Activated naive CD4-positive, alpha-beta T cell treated with anti-CD3 and anti-CD28 coated beads, Interleukin-2, amount 50 U/mL, for 24 hours (primary cell): Measurements from ENCODE around the gene KAT5.
A peak's percentile ranks its signal among the peaks of the same experiment; 100 is the strongest.
"Not testable (repeated sequence)": the region's sequence is repeated elsewhere in the genome, so short reads cannot be mapped to it uniquely, and the experiment has no call there.

Experiments
- H3K27ac Mint-ChIP-seq: one replicate; pipeline ENCODE4 v1.8.0; 2021; ENCODE audit warnings: mild to moderate bottlenecking, mixed read lengths
- H3K27me3 Mint-ChIP-seq: one replicate; pipeline ENCODE4 v1.8.0; 2021; ENCODE audit warnings: mixed read lengths
- H3K36me3 Mint-ChIP-seq: one replicate; pipeline ENCODE4 v1.8.0; 2021; ENCODE audit warnings: mixed read lengths
- H3K4me1 Mint-ChIP-seq: one replicate; pipeline ENCODE4 v1.8.0; 2021; ENCODE audit warnings: mixed read lengths
- H3K4me3 Mint-ChIP-seq: one replicate; pipeline ENCODE4 v1.8.0; 2021; ENCODE audit warnings: mild to moderate bottlenecking, mixed read lengths
- H3K9me3 Mint-ChIP-seq: one replicate; pipeline ENCODE4 v1.8.0; 2021; ENCODE audit warnings: mixed read lengths

The KAT5 gene

GRCh38 chr11:65700399-65700798 is 11.7 kb upstream of the KAT5 start:
- Mint-ChIP-seq H3K36me3 (no peaks in the 10 kb centered on the region), H3K27me3 (peaks cover 1% of the 10 kb centered on the region), H3K9me3 (no peaks in the 10 kb centered on the region), H3K4me1 (no peaks in the 10 kb centered on the region), H3K4me3 (no peak overlapping the region), H3K27ac (no peak overlapping the region)

GRCh38 chr11:65701686-65702085 is 10.4 kb upstream of the KAT5 start:
- Mint-ChIP-seq H3K27ac (no peak overlapping the region), H3K36me3 (no peaks in the 10 kb centered on the region), H3K4me3 (no peak overlapping the region), H3K9me3 (no peaks in the 10 kb centered on the region), H3K4me1 (peaks cover 1% of the 10 kb centered on the region), H3K27me3 (peaks cover 1% of the 10 kb centered on the region)

- no peaks in the 10 kb centered on the region for H3K36me3 Mint-ChIP-seq
- H3K9me3 Mint-ChIP-seq: no peaks in the 10 kb centered on the region
- H3K4me1 Mint-ChIP-seq: peaks cover 8% of the 10 kb centered on the region
- no peak overlapping the region for H3K27ac Mint-ChIP-seq
- H3K27me3 Mint-ChIP-seq: peaks cover 1% of the 10 kb centered on the region
- no peak overlapping the region for H3K4me3 Mint-ChIP-seq
These were observed 8.2 kb upstream of the KAT5 start for GRCh38 chr11:65703846-65704245.

GRCh38 chr11:65706303-65706763 is 5.7 kb upstream of the KAT5 start:
- not testable (repeated sequence) for H3K9me3 Mint-ChIP-seq, H3K4me1 Mint-ChIP-seq, H3K27ac Mint-ChIP-seq, H3K36me3 Mint-ChIP-seq, H3K4me3 Mint-ChIP-seq, H3K27me3 Mint-ChIP-seq

- H3K4me3 Mint-ChIP-seq, H3K9me3 Mint-ChIP-seq, H3K36me3 Mint-ChIP-seq, H3K27ac Mint-ChIP-seq, H3K27me3 Mint-ChIP-seq: not testable (repeated sequence)
- peaks cover 11% of the 10 kb centered on the region for H3K4me1 Mint-ChIP-seq
These were observed 5.0 kb upstream of the KAT5 start for GRCh38 chr11:65707002-65707401.

GRCh38 chr11:65708451-65708850 is 3.6 kb upstream of the KAT5 start:
- Mint-ChIP-seq H3K4me1 (peaks cover 17% of the 10 kb centered on the region), H3K36me3 (peaks cover 3% of the 10 kb centered on the region), H3K27me3 (peaks cover 1% of the 10 kb centered on the region), H3K9me3 (no peaks in the 10 kb centered on the region), H3K27ac (no peak overlapping the region), H3K4me3 (no peak overlapping the region)

- Mint-ChIP-seq H3K9me3 (no peaks in the 10 kb centered on the region), H3K4me3 (no peak overlapping the region), H3K4me1 (peaks cover 19% of the 10 kb centered on the region), H3K27ac (no peak overlapping the region), H3K27me3 (no peaks in the 10 kb centered on the region), H3K36me3 (peaks cover 7% of the 10 kb centered on the region)
These were observed 2.4 kb upstream of the KAT5 start for GRCh38 chr11:65709661-65710060.

GRCh38 chr11:65710421-65710820 is 1.6 kb upstream of the KAT5 start:
- no peak overlapping the region for H3K27ac Mint-ChIP-seq
- H3K36me3 Mint-ChIP-seq: peaks cover 12% of the 10 kb centered on the region
- no peaks in the 10 kb centered on the region for H3K27me3 Mint-ChIP-seq
- H3K4me1 Mint-ChIP-seq: peaks cover 25% of the 10 kb centered on the region
- H3K9me3 Mint-ChIP-seq: no peaks in the 10 kb centered on the region
- H3K4me3 Mint-ChIP-seq: no peak overlapping the region

GRCh38 chr11:65712633-65713076 is 603 bp downstream of the KAT5 start:
- H3K27me3 Mint-ChIP-seq: no peaks in the 10 kb centered on the region
- no peaks in the 10 kb centered on the region for H3K9me3 Mint-ChIP-seq
- H3K36me3 Mint-ChIP-seq: peaks cover 12% of the 10 kb centered on the region
- H3K4me1 Mint-ChIP-seq: peaks cover 24% of the 10 kb centered on the region
- peak overlapping the region; percentile 96 for H3K4me3 Mint-ChIP-seq
- peak overlapping the region; percentile 95 for H3K27ac Mint-ChIP-seq

- Mint-ChIP-seq H3K4me1 (peaks cover 29% of the 10 kb centered on the region), H3K9me3 (no peaks in the 10 kb centered on the region), H3K4me3 (peak overlapping the region; percentile 96), H3K27ac (peak overlapping the region; percentile 87), H3K27me3 (no peaks in the 10 kb centered on the region), H3K36me3 (peaks cover 12% of the 10 kb centered on the region)
These were observed 1.3 kb downstream of the KAT5 start for GRCh38 chr11:65713212-65713969.

GRCh38 chr11:65714433-65714832 is 2.4 kb downstream of the KAT5 start:
- peak overlapping the region; percentile 55 for H3K27ac Mint-ChIP-seq
- H3K4me3 Mint-ChIP-seq: peak overlapping the region; percentile 58
- no peaks in the 10 kb centered on the region for H3K27me3 Mint-ChIP-seq
- peaks cover 16% of the 10 kb centered on the region for H3K36me3 Mint-ChIP-seq
- H3K9me3 Mint-ChIP-seq: no peaks in the 10 kb centered on the region
- H3K4me1 Mint-ChIP-seq: peaks cover 40% of the 10 kb centered on the region

- H3K27me3 Mint-ChIP-seq: no peaks in the 10 kb centered on the region
- H3K9me3 Mint-ChIP-seq: no peaks in the 10 kb centered on the region
- peaks cover 47% of the 10 kb centered on the region for H3K4me1 Mint-ChIP-seq
- H3K4me3 Mint-ChIP-seq: no peak overlapping the region
- peaks cover 16% of the 10 kb centered on the region for H3K36me3 Mint-ChIP-seq
- no peak overlapping the region for H3K27ac Mint-ChIP-seq
These were observed 4.2 kb downstream of the KAT5 start for GRCh38 chr11:65716302-65716701.

- H3K36me3 Mint-ChIP-seq: peaks cover 16% of the 10 kb centered on the region
These were observed 4.8 kb downstream of the KAT5 start for GRCh38 chr11:65716774-65717405.

GRCh38 chr11:65717906-65718305 is 5.9 kb downstream of the KAT5 start:
- no peak overlapping the region for H3K4me3 Mint-ChIP-seq
- H3K36me3 Mint-ChIP-seq: peaks cover 13% of the 10 kb centered on the region
- no peak overlapping the region for H3K27ac Mint-ChIP-seq
- peaks cover 38% of the 10 kb centered on the region for H3K4me1 Mint-ChIP-seq
- H3K27me3 Mint-ChIP-seq: no peaks in the 10 kb centered on the region
- H3K9me3 Mint-ChIP-seq: no peaks in the 10 kb centered on the region

More at GRCh38 chr11:65716774-65717405, 4.8 kb downstream of the KAT5 start:
- peaks cover 43% of the 10 kb centered on the region for H3K4me1 Mint-ChIP-seq
- H3K27ac Mint-ChIP-seq: no peak overlapping the region
- H3K4me3 Mint-ChIP-seq: no peak overlapping the region
- H3K9me3 Mint-ChIP-seq: no peaks in the 10 kb centered on the region
- no peaks in the 10 kb centered on the region for H3K27me3 Mint-ChIP-seq

- Mint-ChIP-seq H3K9me3 (no peaks in the 10 kb centered on the region), H3K4me3 (peak overlapping the region; percentile 94), H3K27ac (no peak overlapping the region), H3K36me3 (peaks cover 13% of the 10 kb centered on the region), H3K4me1 (peaks cover 38% of the 10 kb centered on the region), H3K27me3 (no peaks in the 10 kb centered on the region)
These were observed 6.5 kb downstream of the KAT5 start for GRCh38 chr11:65718531-65718930.

GRCh38 chr11:65718964-65719492 is 7.0 kb downstream of the KAT5 start:
- H3K9me3 Mint-ChIP-seq: no peaks in the 10 kb centered on the region
- H3K36me3 Mint-ChIP-seq: peaks cover 10% of the 10 kb centered on the region
- peak overlapping the region; percentile 68 for H3K27ac Mint-ChIP-seq
- H3K4me1 Mint-ChIP-seq: peaks cover 38% of the 10 kb centered on the region
- H3K27me3 Mint-ChIP-seq: no peaks in the 10 kb centered on the region
- peak overlapping the region; percentile 94 for H3K4me3 Mint-ChIP-seq
